ENCODE measurements around the gene SLC6A6.

The SLC6A6 gene

DNA sequence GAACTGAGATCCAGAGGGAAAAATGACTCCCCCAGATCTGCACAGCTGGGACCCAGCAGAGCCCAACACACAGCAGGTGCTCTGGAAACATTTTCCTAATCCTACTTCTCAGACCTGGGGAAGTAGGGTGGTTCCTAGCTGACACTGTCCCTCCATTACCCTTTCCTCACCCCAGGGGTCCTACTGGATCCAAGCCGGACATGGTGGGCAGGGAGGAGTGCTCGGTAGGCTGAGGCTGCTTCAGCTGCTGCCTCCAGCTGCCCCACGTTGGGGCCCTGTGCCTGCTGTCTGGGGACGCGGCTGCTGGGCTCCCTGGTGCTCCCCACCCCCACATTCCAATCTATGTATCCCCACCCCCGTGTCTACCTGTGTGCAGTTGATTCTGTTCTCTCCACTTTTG lies 29.8 kb upstream of the SLC6A6 start:
- no peak for DNase-seq

DNA sequence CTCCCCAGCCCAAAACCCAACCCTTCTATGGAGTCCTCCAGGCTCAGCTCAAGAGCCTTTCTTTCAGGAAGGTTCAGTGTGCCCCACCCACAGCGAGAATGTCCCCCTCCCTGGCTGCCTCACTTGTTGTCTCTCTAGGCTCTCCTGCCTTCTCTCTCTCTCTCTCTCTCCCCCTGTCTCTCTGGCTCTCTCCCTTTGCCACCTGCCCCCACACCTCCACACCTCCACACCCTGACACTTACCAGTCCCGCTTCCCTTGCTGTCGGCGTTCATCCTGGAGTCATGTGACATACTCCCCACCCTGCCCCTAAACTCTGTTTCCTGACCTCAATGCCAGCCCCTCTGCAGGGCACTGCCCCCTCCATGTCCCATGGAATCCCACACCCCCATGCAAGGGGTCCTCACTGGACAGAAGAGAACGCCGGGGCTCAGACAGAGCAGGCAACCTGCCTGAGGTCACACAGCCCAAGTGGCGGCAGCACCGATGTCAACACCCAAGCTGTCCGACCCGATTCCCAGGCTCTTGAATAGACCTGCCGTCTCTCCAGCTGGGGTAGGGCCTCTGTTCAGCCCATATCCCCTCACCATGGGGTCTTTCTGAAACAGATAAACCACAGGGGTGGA lies 28.5 kb upstream of the SLC6A6 start:
- DNase-seq = no peak

- no peak for DNase-seq
These were observed 27.9 kb upstream of the SLC6A6 start for GRCh38 chr3:14374444-14374883.

- no peak for DNase-seq
These were observed 27.2 kb upstream of the SLC6A6 start for GRCh38 chr3:14375192-14375591.

DNA sequence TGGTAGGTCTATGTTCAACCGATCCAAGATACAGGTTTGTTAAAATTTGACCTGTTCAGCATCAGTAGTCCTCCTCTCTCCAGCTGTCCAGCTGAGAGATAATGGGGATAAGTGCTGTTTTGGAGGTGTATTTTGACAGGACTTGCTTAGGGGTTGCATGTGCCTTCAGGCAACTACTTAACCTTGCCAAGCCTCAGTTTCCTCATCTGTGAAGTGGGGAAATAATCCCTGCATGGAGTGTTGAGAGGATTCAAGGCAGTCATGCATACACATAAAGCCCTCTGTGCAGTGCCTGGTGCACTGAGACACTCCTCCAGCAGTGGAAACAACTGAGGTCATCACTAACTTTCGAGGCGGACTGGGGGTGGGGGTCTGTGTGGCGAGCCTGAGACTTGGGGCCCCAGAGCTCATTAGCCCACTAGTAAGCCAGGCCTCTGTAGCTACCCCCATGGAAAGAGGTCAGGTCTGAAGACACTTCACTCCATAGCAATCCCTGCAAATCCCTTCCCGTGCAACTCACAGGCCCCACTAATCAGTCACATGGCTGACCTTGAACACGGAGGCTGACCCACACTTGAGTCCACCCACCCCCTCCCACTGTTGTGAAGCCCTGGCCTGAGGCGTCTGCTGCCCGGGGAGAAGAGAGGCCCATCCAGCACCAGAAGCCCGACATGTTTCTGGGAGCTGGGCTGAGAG lies 25.9 kb upstream of the SLC6A6 start:
- DNase-seq = no peak

- DNase-seq = no peak
These were observed 25.2 kb upstream of the SLC6A6 start for GRCh38 chr3:14377044-14377837.

GRCh38 chr3:14377838-14378169 lies 24.6 kb upstream of the SLC6A6 start:
- DNase-seq = no peak

- no peak for DNase-seq
These were observed 24.0 kb upstream of the SLC6A6 start for GRCh38 chr3:14378415-14378814.

- peak in 1 of 2 experiments; percentile 57 for DNase-seq
These were observed 22.6 kb upstream of the SLC6A6 start for GRCh38 chr3:14379843-14380242.

- no peak for DNase-seq
These were observed 16.2 kb upstream of the SLC6A6 start for GRCh38 chr3:14386254-14386653.

DNA sequence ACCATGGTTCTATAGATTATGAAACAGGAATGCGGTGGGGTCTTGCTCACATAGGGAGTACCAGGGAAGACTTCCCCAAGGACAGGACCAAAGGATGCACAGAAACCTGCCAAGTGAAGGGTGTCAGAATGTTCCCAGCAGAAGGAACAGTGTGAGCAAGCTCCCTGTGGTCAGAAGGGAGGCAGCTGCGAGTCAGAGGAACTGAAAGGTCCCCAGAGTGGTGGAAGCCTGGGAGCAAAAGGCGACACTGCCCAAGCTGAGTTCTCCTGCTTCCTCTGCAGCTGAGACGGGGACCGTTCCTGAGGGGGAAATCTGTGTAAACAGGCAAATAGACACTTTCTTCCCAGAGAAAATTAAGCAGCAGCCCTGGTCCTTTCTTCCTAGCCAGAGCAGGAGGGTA lies 14.2 kb upstream of the SLC6A6 start:
- DNase-seq = no peak

DNA sequence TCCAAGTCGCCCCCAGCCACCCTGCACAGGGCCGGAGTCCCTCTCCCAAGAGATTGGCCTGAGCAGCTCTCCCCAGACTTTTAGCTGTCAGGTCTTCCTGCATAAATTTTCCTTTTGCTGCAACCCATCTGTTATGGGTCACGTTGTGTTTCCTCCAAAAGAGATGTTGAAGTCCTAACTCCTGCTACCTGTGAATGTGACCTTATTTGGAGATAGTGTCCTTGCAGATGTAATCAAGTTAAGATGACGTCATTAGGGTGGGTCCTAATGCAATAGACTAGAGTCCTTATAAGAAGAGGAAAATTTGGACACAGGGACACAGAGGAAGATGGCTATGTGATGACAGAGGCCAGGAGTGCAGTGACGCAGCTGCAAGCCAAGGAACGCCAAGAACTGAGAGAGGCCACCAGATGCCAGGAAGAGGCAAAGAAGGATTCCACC lies 13.2 kb upstream of the SLC6A6 start:
- no peak for DNase-seq

DNA sequence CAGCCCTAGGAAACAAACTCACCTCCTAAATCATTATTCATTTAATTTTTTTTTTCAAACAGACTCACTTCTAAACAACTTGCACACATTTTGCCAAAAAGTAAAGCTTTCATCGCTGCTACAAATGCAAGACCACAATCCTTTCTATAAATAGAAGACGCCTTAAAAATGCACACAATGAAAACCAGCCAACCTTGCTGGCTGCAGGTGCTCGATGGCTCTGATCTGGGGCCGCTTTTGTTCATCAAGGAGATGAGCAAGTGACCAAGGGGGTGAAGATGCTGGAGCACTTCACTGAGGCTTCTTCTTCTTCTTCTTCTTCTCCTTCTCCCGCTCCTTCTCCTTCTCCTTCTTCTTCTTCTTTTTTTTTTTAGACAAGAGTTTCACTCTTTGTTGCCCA lies 12.7 kb upstream of the SLC6A6 start:
- no peak for DNase-seq

- DNase-seq = no peak
These were observed 11.4 kb upstream of the SLC6A6 start for GRCh38 chr3:14391033-14391432.

GRCh38 chr3:14392231-14392630 lies 10.2 kb upstream of the SLC6A6 start:
- no peak for DNase-seq

DNA sequence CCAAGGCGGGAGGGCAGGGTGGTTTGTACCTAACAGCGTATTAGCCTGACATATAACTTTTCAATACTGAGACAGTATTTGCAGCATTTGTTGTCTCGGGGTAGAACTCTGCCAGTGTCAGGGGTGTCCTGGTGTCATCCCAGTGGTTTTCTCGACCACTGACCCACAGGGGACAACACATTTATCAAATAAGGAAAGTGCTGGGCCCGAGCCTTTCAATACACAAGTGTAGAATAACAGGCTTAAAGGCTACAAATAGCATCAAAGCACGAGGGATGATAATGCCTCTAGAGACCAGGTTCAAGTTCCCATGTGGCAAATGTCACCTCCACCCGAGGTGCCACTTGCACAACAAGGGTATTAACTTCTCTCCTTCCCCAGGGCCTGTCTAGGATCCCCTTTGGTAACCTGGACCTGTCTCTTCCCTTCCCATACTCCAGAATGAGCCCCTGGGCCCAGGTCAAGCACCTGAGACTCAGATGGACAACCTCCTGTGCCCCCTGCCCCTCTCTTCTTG lies 9.5 kb upstream of the SLC6A6 start:
- no peak for DNase-seq

- DNase-seq = no peak
These were observed 8.8 kb upstream of the SLC6A6 start for GRCh38 chr3:14393440-14394106.

DNA sequence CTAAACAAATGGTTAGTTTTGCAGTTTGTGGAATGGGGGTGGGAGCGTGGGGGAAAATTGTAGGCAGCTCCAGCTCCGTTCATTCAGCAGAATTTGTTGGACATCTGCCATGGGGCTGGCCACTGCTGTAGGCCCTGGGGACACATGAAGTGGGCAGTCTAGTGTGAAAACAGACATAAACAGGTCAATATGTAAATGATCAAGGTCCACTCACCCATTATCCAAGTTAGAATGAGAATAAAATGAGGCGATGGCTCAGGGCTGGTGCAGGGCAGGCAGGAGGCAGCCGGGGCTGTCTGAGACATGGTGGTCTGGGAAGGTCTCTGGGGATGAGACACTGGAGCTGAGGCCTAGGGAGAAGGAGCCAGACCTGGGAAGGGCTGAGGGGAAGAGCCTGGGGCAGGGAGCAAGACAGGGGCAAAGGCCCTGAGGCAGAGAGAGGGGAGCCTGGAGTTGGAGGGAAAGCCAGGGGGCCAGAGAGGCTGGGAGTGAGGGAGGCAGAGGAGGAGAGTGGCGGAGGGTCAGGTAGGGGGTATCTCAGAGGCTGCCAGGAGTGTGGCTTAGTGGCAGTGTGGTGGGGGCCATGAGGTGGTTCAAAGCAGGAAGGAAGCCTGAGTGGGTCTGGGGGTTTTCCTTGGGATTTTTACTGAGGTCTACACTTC lies 6.2 kb upstream of the SLC6A6 start:
- DNase-seq = no peak

DNA sequence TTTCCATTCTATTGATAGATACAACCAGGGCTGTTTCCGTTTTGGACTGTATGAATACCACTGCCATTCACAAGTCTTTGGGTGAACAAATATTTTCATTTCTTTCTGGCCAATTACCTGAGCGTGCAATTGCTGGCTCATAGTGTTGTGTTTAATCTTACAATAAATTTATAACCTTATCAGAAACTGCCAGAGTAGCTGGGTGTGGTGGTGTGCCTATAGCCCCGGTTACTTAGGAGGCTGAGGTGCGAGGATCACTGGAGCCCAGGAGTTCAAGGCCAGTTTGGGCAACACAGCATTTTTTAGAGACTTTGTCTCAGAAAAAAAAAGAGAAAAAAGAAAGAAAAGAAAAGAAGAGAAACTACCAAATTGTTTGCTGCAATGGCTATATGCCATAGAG lies 5.4 kb upstream of the SLC6A6 start:
- DNase-seq = no peak

DNA sequence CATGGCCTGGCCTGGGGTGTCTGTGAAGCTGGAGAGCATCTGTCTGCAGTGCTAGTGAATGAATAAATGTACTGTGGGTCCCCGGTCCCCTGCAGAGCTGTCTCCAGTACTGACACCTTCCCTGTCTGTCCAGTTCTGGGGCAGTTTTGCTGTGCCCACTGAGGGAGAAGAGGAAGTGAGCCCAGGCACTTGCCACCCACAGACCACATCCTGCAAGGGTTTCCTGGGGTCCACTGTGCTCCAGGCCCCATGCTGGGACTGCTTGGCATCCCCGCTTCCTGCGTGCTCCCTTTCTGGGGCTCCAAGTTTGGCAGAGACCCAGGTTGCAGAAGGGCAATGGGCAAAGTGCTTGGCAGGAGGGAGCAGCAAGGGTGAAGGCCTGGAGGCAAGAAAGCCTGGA lies 4.9 kb upstream of the SLC6A6 start:
- DNase-seq = no peak

- DNase-seq = no peak
These were observed 4.2 kb upstream of the SLC6A6 start for GRCh38 chr3:14397940-14398796.

GRCh38 chr3:14398797-14399106 lies 3.7 kb upstream of the SLC6A6 start:
- DNase-seq = no peak

Measured in NCI-H187 (cell line).